HG03521 (cell line): ENCODE data around the gene SSBP2.

Experiments used
- ATAC-seq: cut with Tn5 transposase; IDR thresholded peaks from one replicate; pipeline ENCODE4 v1.9.1; 2021; ENCODE audit warnings: mild to moderate bottlenecking, moderate library complexity; ENCODE audit not compliant: unreplicated experiment

The SSBP2 gene

GRCh38 chr5:81400375-81400774 is 350.5 kb downstream of the SSBP2 start:
- ATAC-seq: no peak

GRCh38 chr5:81398741-81399140 is 352.2 kb downstream of the SSBP2 start:
- ATAC-seq: no peak

- no peak for ATAC-seq
Measured at GRCh38 chr5:81397176-81397575, 353.7 kb downstream of the SSBP2 start.

- no peak for ATAC-seq
Measured at GRCh38 chr5:81395262-81395661, 355.6 kb downstream of the SSBP2 start.

- ATAC-seq: no peak
Measured at GRCh38 chr5:81393783-81394718, 356.8 kb downstream of the SSBP2 start, which contains the start of gene ACOT12. TSS of gene ACOT12 (minus strand) at chr5:81394134. CDS start at chr5:81394114, 20 bp downstream.

- no peak for ATAC-seq
Measured at GRCh38 chr5:81393430-81393782, 357.5 kb downstream of the SSBP2 start.

- no peak for ATAC-seq
Measured at GRCh38 chr5:81389025-81389424, 361.9 kb downstream of the SSBP2 start.

- no peak for ATAC-seq
Measured at GRCh38 chr5:81388169-81388568, 362.7 kb downstream of the SSBP2 start.

GRCh38 chr5:81383867-81384266 is 367.0 kb downstream of the SSBP2 start:
- no peak for ATAC-seq

- ATAC-seq: no peak
Measured at GRCh38 chr5:81371354-81371876, 379.5 kb downstream of the SSBP2 start.

GRCh38 chr5:81370912-81371311 is 380.0 kb downstream of the SSBP2 start:
- no peak for ATAC-seq

- ATAC-seq: no peak
Measured at GRCh38 chr5:81365541-81365940, 385.4 kb downstream of the SSBP2 start.

- ATAC-seq: no peak
Measured at GRCh38 chr5:81363093-81363871, 387.6 kb downstream of the SSBP2 start.
